Nasal cavity respiratory epithelium epithelial cell of viscerocranial mucosa (primary cell): ENCODE results near the gene ADAMTS8. TPM values are rescaled to one million over a fixed set of nuclear protein-coding genes. Genes with fewer than 3 reads are reported as not detected.

Experiments used
- total RNA-seq: library from RNA; depleted of rRNA; stranded (reverse); fragments of >200 nt; gene quantifications from 2 replicates; pipeline ENCODE4 v1.2.3, GENCODE V29; 2014

Gene ADAMTS8
- not detected in 2 replicates for total RNA-seq

GRCh38 chr11:130428316-130429119, at the start of gene ADAMTS8:
Gene ADAMTS8, minus strand, starts transcription at chr11:130428609. Its CDS starts 323 bp downstream, at chr11:130428286.

GRCh38 chr11:130448416-130449309, 20.3 kb upstream of the ADAMTS8 start, which contains the start of gene ADAMTS15:
Gene ADAMTS15, plus strand, starts transcription at chr11:130448645. Its CDS starts 329 bp downstream, at chr11:130448974.

Other genes with a start within 250 kb of the ADAMTS8 start
- 29.7 and 62.9 TPM in 2 replicates for gene ZBTB44, start 113.7 kb downstream of the ADAMTS8 start, total RNA-seq
- gene ADAMTS15, start 20.0 kb upstream of the ADAMTS8 start, total RNA-seq = 0.28 TPM in 1 of 2 replicates, not detected in the other